ENCODE data around the gene GCM1.

The GCM1 gene, protein sequence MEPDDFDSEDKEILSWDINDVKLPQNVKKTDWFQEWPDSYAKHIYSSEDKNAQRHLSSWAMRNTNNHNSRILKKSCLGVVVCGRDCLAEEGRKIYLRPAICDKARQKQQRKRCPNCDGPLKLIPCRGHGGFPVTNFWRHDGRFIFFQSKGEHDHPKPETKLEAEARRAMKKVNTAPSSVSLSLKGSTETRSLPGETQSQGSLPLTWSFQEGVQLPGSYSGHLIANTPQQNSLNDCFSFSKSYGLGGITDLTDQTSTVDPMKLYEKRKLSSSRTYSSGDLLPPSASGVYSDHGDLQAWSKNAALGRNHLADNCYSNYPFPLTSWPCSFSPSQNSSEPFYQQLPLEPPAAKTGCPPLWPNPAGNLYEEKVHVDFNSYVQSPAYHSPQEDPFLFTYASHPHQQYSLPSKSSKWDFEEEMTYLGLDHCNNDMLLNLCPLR

DNA sequence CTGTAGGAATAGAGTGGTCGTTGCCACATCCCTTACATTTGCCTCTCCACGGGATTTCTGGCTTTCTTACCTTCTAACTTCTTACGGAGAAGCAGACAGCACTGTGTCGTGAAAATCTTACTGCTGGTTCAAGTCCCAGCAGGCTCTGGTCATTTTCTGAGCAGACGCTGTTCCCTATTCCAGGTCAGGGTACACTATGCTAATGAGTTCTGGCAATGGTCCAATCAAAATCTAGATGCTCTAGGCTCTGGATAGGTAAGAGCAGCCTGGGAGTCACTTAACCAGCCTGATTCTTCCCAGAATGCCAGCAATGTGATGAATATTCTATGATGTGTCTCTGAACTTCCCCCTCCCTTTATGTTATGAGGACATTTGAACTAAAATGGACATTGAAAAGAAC lies at the start of gene GCM1:
TSS of gene GCM1 (minus strand) at position 158 of the 400 bp plus-strand sequence. CDS start 3,209 bp downstream, outside the sequence.
- Mint-ChIP-seq H3K9me3 (ENCODE audit: low read depth) (no peaks in the 10 kb centered on the region), H3K27me3 (peaks cover 6% of the 10 kb centered on the region), H3K4me3 (no peak within 1 kb of the TSS), H3K27ac (no peak within 1 kb of the TSS), H3K4me1 (ENCODE audit: low read depth) (no peaks in the 10 kb centered on the region), H3K36me3 (no peaks in the 10 kb centered on the region)

DNA sequence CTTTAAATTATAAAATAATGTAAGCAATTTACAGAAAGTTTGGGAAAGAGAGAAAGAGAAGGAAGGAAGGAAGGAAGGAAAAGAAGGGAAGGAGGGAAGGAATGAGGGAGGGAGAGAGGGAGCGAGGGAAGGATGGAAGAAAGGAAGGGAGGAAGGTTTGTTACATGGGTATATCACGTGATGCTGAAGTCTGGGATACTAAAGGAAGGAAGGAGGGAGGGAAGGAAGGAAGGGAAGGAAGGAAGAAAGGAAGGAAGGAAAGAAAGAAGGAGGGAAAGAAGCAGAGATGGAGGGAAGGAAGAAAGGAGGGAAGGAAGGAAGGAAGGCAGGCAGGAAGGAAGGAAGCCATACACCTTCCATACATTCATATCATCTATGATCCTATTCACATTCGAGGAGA lies 48.9 kb upstream of the GCM1 start:
- Mint-ChIP-seq H3K9me3 (ENCODE audit: low read depth) (no peaks in the 10 kb centered on the region), H3K27ac (no peak overlapping the region), H3K4me1 (ENCODE audit: low read depth) (peaks cover 6% of the 10 kb centered on the region), H3K36me3 (no peaks in the 10 kb centered on the region), H3K27me3 (no peaks in the 10 kb centered on the region), H3K4me3 (no peak overlapping the region)

DNA sequence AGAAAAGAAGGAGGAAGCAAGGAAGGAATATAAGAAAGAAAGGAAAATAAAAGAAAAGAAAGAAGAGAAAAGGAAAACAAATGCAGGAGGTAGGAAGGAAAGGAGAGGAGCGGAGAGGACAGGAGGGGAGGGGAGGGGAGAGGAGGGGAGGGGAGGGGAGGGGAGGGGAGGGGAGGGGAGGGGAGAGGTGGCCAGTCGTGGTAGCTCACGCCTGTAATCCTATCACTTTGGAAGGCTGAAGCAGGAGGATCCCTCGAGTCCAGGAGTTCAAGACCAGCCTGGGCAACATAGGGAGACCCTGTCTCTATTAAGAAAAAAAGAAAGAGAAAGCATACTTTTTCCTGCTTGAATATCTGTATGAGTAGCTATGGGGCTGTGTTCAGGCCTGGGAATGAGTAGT lies 46.4 kb upstream of the GCM1 start:
- no peak overlapping the region for H3K4me3 Mint-ChIP-seq

DNA sequence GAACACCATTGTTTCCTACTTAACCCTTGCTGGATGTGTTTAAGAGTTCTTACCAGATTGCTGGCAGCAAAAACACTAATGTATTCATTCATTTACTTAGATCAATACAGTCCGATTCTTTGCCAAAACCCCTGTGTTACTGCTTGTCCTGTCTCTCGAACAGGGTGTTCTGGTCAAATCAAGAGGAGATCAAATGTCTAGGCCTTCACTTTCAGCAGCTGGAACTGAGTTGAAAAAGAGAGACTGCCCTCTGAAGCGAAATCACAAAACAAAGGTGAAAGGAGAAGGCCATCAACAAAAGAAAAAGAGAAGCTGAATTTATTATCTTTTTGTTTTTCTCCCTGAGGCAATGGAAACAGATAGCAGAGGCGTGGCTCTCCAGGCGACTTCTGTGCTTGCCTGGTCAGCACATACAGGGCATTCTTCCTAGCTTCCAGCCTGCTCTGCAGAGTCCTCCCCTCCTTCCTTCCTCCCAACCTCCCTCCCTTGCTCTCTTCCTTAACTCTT lies 44.1 kb upstream of the GCM1 start:
- Mint-ChIP-seq H3K4me3 (no peak overlapping the region), H3K9me3 (ENCODE audit: low read depth) (no peaks in the 10 kb centered on the region), H3K4me1 (ENCODE audit: low read depth) (peaks cover 22% of the 10 kb centered on the region), H3K27me3 (no peaks in the 10 kb centered on the region), H3K27ac (no peak overlapping the region), H3K36me3 (no peaks in the 10 kb centered on the region)

More for the DNA sequence above, 46.4 kb upstream of the GCM1 start:
- H3K36me3 Mint-ChIP-seq = no peaks in the 10 kb centered on the region
- no peak overlapping the region for H3K27ac Mint-ChIP-seq
- H3K9me3 Mint-ChIP-seq (ENCODE audit: low read depth) = no peaks in the 10 kb centered on the region
- H3K4me1 Mint-ChIP-seq (ENCODE audit: low read depth) = peaks cover 14% of the 10 kb centered on the region
- no peaks in the 10 kb centered on the region for H3K27me3 Mint-ChIP-seq

DNA sequence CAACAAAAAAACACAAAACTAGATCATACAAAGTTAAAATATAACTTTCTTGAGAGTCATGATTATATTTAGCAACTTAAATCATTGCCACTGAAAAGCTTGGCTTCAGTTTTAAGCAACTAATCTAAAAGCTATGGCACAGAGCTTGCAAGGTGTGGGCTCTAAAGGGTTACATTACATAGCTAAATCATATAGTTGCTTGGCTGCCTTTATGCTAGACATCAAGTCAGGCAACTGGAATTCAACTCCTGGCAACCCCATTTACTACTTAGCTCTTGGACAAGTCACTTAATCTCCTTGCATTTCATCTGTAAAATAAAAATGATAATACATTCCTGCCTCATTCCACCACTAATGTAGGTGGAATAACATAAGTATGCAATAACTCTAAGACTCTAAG lies 40.9 kb upstream of the GCM1 start:
- Mint-ChIP-seq H3K4me1 (ENCODE audit: low read depth) (peaks cover 29% of the 10 kb centered on the region), H3K4me3 (no peak overlapping the region), H3K9me3 (ENCODE audit: low read depth) (no peaks in the 10 kb centered on the region), H3K27ac (no peak overlapping the region), H3K36me3 (no peaks in the 10 kb centered on the region), H3K27me3 (no peaks in the 10 kb centered on the region)

DNA sequence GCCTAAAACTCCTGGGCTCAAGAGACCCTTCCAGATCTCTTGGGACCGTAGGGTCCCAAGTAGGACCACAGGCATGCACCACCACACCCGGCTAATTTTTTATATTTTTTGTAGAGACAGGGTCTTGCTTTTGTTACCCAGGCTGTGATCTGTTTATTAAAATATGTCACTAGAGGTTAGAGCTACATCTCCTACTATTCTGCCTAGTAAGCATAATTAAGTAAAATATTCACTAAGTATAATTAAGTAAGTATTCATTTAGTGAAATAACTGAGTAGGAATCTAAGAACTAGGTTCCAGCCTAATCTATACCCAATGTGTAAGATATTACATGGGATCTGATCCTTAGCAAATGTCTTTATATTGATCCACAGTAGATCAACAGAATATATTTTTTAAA lies 40.2 kb upstream of the GCM1 start:
- Mint-ChIP-seq H3K4me1 (ENCODE audit: low read depth) (peaks cover 29% of the 10 kb centered on the region), H3K9me3 (ENCODE audit: low read depth) (no peaks in the 10 kb centered on the region), H3K27me3 (no peaks in the 10 kb centered on the region), H3K27ac (peak overlapping the region; percentile 85), H3K36me3 (no peaks in the 10 kb centered on the region), H3K4me3 (peak overlapping the region; percentile 73)

DNA sequence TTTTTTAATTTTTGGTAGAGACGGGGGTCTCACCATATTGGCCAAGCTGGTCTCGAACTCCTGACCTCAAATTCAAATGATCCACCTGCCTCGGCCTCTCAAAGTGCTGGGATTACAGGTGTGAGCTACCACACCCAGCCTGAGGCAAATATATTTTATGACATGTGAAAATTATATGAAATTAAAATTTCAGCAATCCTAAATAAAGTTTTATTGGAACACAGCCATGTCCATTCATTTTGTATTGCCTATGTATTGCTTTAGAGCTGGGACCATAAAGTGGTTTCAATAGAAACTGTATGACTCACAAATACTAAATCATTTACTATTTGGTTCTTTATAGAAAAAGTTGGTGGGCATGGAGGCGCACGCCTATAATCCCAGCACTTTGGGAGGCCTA lies 32.0 kb upstream of the GCM1 start:
- H3K36me3 Mint-ChIP-seq = no peaks in the 10 kb centered on the region

DNA sequence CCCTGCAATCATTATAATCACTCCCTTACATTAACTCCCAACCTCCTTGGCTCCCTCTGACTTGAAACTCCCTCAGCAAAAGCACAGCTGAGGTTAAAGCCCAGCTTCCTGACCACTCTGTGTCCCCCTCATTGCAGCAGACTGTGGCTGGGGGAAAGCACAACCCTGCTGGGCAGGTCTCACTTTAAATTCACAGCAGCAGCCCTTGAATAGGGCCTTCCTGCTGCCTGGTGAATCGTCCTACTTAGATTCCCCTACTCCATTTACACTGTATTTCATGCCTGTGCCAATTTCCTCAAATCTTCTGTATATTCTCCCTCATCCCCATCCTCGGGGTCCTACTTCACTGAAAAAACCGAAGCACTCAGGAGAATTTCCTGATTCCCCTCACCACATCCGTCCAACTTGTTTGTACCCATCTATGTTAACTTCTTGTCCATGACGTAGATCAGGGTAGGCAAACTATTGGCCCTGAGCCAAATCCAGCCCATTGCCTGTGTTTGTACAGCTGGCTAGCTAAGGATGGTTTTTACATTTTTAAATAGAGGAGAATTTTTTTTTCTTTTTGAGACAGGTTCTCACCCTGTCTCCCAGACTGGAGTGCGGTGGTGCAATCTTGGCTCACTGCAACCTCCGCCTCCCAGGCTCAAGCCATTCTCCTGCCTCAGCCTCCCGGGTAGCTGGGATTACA lies 31.5 kb upstream of the GCM1 start:
- H3K4me1 Mint-ChIP-seq (ENCODE audit: low read depth) = peaks cover 11% of the 10 kb centered on the region
- H3K27ac Mint-ChIP-seq = peak overlapping the region; percentile 69
- no peaks in the 10 kb centered on the region for H3K9me3 Mint-ChIP-seq (ENCODE audit: low read depth)
- H3K36me3 Mint-ChIP-seq = no peaks in the 10 kb centered on the region
- no peak overlapping the region for H3K4me3 Mint-ChIP-seq
- H3K27me3 Mint-ChIP-seq = no peaks in the 10 kb centered on the region

More for the DNA sequence above, 32.0 kb upstream of the GCM1 start:
- no peaks in the 10 kb centered on the region for H3K9me3 Mint-ChIP-seq (ENCODE audit: low read depth)
- H3K4me3 Mint-ChIP-seq = no peak overlapping the region
- no peaks in the 10 kb centered on the region for H3K27me3 Mint-ChIP-seq
- H3K4me1 Mint-ChIP-seq (ENCODE audit: low read depth) = peaks cover 11% of the 10 kb centered on the region
- no peak overlapping the region for H3K27ac Mint-ChIP-seq

DNA sequence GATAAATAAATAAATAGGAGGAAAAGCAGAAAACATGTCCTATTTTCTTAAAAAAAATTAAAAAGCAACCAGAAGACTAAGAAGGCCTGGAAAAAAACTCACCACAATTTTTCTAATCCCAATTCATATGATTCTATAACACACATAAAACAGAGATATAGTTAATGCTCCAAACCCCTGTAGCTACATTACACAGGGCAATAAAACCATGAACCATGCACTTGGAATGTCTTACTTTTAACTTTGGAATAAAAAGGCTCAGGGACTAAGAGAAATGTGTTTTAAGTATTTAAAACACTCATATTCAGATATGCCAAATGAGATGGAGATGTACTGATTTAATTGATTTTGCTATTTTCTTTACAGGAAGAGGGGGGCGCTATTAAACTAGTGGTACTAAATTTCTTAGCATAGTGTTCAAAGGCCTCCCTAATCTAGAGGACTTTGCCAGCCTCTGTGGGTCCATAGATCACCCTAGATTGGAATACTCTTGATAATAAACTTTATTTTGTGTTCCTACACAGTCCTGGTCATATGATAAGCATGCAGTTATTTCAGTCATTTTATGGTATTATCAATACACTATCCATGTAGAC lies 30.3 kb upstream of the GCM1 start:
- H3K9me3 Mint-ChIP-seq (ENCODE audit: low read depth) = no peaks in the 10 kb centered on the region
- H3K4me1 Mint-ChIP-seq (ENCODE audit: low read depth) = peaks cover 11% of the 10 kb centered on the region
- H3K4me3 Mint-ChIP-seq = no peak overlapping the region
- no peaks in the 10 kb centered on the region for H3K36me3 Mint-ChIP-seq
- no peak overlapping the region for H3K27ac Mint-ChIP-seq
- H3K27me3 Mint-ChIP-seq = no peaks in the 10 kb centered on the region

DNA sequence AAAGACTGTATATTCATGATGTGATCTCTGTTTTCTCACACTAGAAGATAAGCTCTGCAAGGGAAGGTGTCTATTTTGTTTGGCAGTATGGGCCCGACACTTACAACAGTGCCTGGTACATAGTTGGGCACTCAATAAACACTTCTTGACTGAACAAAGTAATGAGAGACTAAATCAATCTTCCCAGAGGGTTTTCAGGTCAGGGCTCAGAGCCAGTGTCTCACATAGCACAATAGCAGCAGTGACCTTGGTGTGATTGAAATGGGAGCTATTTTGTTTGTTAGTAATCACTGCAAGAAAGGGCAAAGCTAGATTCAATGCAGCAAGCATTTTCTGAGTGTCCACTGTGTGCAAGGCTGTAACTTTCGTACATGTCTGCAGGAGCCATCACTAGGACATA lies 26.4 kb upstream of the GCM1 start:
- H3K4me1 Mint-ChIP-seq (ENCODE audit: low read depth) = peaks cover 9% of the 10 kb centered on the region
- H3K27ac Mint-ChIP-seq = no peak overlapping the region
- H3K27me3 Mint-ChIP-seq = no peaks in the 10 kb centered on the region
- H3K4me3 Mint-ChIP-seq = no peak overlapping the region
- H3K9me3 Mint-ChIP-seq (ENCODE audit: low read depth) = no peaks in the 10 kb centered on the region
- no peaks in the 10 kb centered on the region for H3K36me3 Mint-ChIP-seq

DNA sequence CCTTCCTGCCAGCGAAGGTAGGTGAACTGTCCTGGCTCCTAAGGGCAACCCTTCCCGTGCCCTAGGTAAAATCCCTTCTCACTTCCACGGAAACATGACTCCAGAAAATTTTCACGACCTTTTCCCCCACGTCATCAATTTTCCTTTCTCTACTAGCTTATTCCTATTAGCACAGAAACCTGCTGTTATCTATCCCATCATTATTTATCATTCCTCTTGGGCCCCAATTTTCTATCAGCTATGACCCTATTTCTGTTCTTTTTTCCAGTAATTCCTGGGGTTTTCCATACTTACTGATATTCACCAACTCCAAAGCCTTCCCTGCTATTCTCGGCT lies 23.8 kb upstream of the GCM1 start:
- H3K27me3 Mint-ChIP-seq = no peaks in the 10 kb centered on the region

DNA sequence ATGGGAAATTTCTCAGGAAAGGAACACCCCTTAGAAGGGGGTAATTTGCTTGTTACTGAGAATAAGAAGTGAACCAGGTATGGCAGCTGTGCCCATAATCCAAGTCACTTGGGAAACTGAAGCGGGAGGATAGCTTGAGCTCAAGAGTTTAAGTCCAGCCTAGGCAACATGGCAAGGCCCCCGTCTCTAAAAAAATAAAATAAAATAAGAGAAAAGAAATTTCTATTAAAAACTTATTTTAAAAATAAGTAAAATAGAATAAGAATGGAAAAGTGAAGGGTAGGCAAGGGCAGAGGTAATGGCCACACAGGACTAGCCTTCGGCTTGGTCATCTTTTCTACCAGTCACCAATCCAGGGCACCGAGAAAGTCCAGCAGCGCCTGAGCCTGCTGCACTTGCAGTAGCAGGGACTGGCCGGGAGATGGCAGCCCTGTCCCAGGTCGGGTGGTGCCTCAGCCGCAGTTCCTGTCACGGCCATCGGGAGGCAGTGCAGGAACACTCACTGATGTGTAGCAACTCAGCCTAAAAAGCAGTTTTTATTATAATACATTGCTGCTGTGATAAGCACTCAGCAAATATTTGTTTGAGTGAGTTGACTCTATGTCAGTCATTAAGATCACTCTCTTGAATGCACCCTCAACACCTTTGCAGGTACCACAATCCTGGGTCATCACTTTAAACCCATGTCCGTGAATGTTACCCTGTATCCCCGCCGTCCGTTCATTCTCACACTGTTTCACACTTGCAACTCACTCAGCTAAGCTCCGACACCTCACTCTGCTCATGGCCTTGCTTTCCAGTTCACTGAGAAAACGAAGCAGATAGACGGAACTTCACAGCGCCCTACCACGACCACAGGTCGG lies 23.2 kb upstream of the GCM1 start:
- H3K4me3 Mint-ChIP-seq = no peak overlapping the region
- no peaks in the 10 kb centered on the region for H3K27me3 Mint-ChIP-seq
- no peaks in the 10 kb centered on the region for H3K4me1 Mint-ChIP-seq (ENCODE audit: low read depth)
- H3K27ac Mint-ChIP-seq = no peak overlapping the region
- H3K9me3 Mint-ChIP-seq (ENCODE audit: low read depth) = no peaks in the 10 kb centered on the region
- H3K36me3 Mint-ChIP-seq = no peaks in the 10 kb centered on the region

More for the DNA sequence above, 23.8 kb upstream of the GCM1 start:
- Mint-ChIP-seq H3K4me1 (ENCODE audit: low read depth) (no peaks in the 10 kb centered on the region), H3K4me3 (no peak overlapping the region), H3K36me3 (no peaks in the 10 kb centered on the region), H3K27ac (no peak overlapping the region), H3K9me3 (ENCODE audit: low read depth) (no peaks in the 10 kb centered on the region)

DNA sequence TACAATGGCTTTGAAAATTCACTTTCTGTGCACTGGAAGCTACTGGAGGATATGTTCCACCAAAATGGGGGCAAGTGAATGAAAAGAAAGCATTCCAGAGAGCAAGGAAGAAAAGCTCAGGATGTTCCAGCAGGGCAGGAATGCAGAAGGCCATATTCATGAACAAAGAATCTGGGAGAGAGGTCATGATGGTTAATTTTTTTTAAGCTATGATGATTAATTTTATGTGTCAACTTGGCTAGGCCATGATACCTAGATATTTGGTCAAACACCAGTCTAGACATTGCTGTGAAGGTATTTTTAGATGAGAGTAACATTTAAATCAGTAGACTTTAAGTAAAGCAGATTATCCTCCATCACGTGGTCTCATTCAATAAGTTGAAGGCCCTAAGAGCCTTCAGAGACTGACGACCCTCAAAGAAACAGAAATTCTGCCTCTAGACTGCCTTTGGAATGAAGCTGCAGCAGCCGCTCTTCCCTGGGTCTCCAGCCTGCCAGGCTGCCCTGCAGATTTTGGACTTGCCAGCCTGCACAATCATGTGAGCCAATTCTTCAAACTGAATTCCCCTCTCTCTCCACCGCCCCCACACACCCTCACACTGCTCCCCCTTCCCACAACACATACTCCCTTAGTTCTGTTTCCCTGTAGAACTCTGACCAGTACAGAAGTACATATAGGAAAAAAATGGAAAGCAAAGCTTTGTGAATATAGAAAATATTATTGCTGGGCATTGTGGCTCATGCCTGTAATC lies 20.1 kb upstream of the GCM1 start:
- Mint-ChIP-seq H3K4me3 (no peak overlapping the region), H3K9me3 (ENCODE audit: low read depth) (no peaks in the 10 kb centered on the region), H3K36me3 (no peaks in the 10 kb centered on the region), H3K4me1 (ENCODE audit: low read depth) (no peaks in the 10 kb centered on the region), H3K27me3 (no peaks in the 10 kb centered on the region), H3K27ac (peak overlapping the region; percentile 30)

DNA sequence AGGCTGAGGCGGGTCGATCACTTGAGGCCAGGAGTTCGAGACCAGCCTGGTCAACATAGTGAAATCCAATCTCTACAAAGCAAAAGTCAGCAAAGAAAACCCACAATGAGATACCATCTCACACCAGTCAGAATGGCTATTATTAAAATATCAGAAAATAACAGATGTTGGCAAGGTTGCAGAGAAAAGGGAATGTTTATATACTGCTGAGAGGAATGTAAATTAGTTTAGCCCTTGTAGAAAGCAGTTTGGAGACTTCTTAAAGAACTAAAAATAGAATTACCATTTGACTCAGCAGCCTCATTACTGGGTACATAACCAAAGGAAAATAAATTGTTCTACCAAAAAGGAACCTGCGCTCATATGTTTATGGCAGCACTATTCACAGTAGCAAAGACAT lies 16.7 kb upstream of the GCM1 start:
- peaks cover 8% of the 10 kb centered on the region for H3K4me1 Mint-ChIP-seq (ENCODE audit: low read depth)
- no peaks in the 10 kb centered on the region for H3K9me3 Mint-ChIP-seq (ENCODE audit: low read depth)
- H3K27ac Mint-ChIP-seq = no peak overlapping the region
- H3K4me3 Mint-ChIP-seq = no peak overlapping the region
- no peaks in the 10 kb centered on the region for H3K27me3 Mint-ChIP-seq
- H3K36me3 Mint-ChIP-seq = no peaks in the 10 kb centered on the region

Measured in activated naive CD8-positive, alpha-beta T cell (primary cell).